HG02973 (cell line): Measurements from ENCODE around the gene SPX.

Source experiments
- ATAC-seq: cut with Tn5 transposase; IDR thresholded peaks from one replicate; pipeline ENCODE4 v1.9.1; 2021; ENCODE audit warnings: moderate library complexity; ENCODE audit not compliant: unreplicated experiment

Gene SPX

GRCh38 chr12:21526053-21526452 is at the start of gene SPX:
TSS of gene SPX (plus strand) at chr12:21526296. CDS start at chr12:21526473, 177 bp downstream.
- no peak for ATAC-seq

- no peak for ATAC-seq
Observed at GRCh38 chr12:21476949-21477348, 49.1 kb upstream of the SPX start.

- ATAC-seq: no peak
Observed at GRCh38 chr12:21478756-21479455, 47.2 kb upstream of the SPX start.

- peak; percentile 79 for ATAC-seq
Observed at GRCh38 chr12:21483531-21483930, 42.6 kb upstream of the SPX start.

GRCh38 chr12:21485998-21486397 is 40.1 kb upstream of the SPX start:
- ATAC-seq: no peak

- no peak for ATAC-seq
Observed at GRCh38 chr12:21499765-21500164, 26.3 kb upstream of the SPX start.

GRCh38 chr12:21500786-21501257 is 25.3 kb upstream of the SPX start:
- ATAC-seq: peak; percentile 0

- peak; percentile 98 for ATAC-seq
Observed at GRCh38 chr12:21501258-21502163, 24.6 kb upstream of the SPX start, which contains the start of the genes GOLT1B and RECQL. TSS of gene GOLT1B (plus strand) at chr12:21501789. CDS start at chr12:21501924, 135 bp downstream. TSS of gene RECQL (minus strand) at chr12:21501635. CDS start at chr12:21499570, 2,065 bp downstream.

GRCh38 chr12:21502164-21502496 is 24.0 kb upstream of the SPX start:
- no peak for ATAC-seq

GRCh38 chr12:21502872-21503271 is 23.2 kb upstream of the SPX start:
- no peak for ATAC-seq

- ATAC-seq: no peak
Observed at GRCh38 chr12:21505888-21506287, 20.2 kb upstream of the SPX start.

GRCh38 chr12:21507849-21508248 is 18.2 kb upstream of the SPX start:
- no peak for ATAC-seq

- ATAC-seq: peak; percentile 89
Observed at GRCh38 chr12:21509768-21510167, 16.3 kb upstream of the SPX start.

- ATAC-seq: no peak
Observed at GRCh38 chr12:21516281-21516680, 9.8 kb upstream of the SPX start.

- no peak for ATAC-seq
Observed at GRCh38 chr12:21518451-21518850, 7.6 kb upstream of the SPX start.

- ATAC-seq: no peak
Observed at GRCh38 chr12:21521541-21521940, 4.6 kb upstream of the SPX start.

- no peak for ATAC-seq
Observed at GRCh38 chr12:21523148-21523547, 2.9 kb upstream of the SPX start.

GRCh38 chr12:21526721-21527345 is 737 bp downstream of the SPX start:
- no peak for ATAC-seq

GRCh38 chr12:21527451-21528180 is 1.5 kb downstream of the SPX start:
- ATAC-seq: peak; percentile 83

- ATAC-seq: no peak
Observed at GRCh38 chr12:21528953-21529352, 2.9 kb downstream of the SPX start.

GRCh38 chr12:21529456-21529855 is 3.4 kb downstream of the SPX start:
- ATAC-seq: no peak
